GM21526 (cell line): ENCODE measurements around the gene RAI1.

Experiments
- ATAC-seq: cut with Tn5 transposase; IDR thresholded peaks from one replicate; pipeline ENCODE4 v1.9.1; 2021; ENCODE audit warnings: moderate library complexity; ENCODE audit not compliant: unreplicated experiment, low FRiP score

Gene RAI1

GRCh38 chr17:17713839-17714238, 32.6 kb downstream of the RAI1 start:
- no peak for ATAC-seq

- no peak for ATAC-seq
Measured at GRCh38 chr17:17714261-17714866, 33.1 kb downstream of the RAI1 start.

- no peak for ATAC-seq
Measured at GRCh38 chr17:17714879-17715278, 33.6 kb downstream of the RAI1 start.

DNA sequence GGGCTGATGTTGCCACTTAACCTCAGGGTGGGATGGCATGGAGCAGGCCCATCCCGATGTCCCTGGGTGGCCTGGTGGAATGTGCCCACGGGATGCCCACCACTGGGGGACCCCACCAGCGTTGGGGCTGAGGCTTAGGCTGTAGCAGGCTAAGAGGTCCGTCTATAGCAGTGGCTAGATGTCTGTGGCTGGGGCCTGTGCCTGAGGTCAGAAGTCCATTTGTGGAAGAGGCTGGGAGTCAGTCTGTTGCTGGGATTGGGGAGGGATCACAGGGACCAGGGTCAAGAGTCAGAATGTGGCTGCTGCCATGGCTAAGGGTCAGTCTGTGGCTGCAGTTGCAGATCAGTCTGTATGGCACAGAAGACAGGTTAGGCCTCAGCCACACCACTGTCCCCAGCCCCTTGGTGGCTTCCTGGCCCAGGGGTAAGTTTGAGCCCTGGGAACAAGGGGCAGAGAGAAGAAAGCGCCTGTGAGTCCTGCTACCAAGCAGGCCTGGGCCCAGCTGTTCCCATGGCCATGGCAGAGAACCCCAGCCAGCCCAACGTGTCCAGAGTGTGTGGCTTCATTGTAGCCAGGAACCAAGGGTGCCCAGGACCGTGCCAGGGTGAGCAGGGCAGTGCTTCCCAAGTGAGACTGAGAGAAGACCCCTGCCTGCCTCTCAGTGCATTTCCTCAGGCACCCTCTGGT, 35.7 kb downstream of the RAI1 start:
- no peak for ATAC-seq

DNA sequence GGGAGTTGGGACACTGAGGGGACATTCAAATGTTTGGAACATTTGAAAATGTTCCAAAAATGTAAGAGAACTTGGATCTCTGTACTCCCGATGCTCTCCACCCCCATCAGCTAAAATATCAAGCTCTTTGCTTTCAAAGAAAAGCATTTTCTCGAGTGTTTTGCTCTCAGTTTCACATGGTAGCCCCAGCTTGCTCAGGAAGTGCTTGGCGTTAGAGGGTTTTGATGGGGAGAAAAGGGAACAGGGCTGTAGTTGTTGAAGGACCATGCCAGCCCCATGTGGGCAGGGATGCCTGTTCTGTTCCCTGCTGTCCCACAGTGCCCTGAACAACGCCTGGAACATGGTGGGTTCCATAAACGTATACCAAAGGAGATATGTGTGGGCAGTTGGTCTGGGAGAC, 37.0 kb downstream of the RAI1 start:
- ATAC-seq = no peak

DNA sequence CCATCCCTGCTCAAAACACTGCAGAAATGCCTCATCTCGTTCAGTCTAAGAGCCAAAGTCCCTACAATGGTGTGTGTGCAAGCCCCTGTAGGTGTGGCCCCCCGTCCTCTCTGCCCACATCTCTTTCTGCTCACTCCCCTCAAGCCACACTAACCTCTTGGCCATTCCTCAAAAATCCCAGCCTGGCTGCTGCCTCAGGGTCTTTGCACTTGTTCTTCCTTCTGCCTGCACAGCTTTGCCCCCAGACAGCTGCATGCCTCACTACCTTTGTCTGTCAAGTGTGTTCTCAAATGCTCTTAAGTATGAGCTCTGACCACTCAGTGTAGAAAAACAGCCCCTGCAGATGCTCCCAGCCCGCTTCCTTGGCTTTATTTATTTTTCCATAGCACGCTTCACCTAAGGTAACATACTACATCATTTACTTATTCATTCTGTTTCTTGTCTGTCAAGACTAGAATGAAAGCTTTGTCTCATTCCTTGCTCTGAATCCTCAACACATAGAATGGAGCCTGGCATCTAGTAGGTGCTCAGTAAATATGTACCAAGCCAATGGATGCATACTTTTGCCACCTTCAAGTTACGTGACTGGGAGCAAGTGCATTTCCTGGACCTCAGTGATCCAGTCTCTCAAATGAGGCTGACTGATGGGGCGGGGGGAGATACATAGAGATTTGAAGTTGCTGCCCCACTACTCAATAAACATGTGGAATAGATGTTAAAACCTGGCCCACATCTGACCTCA, 38.1 kb downstream of the RAI1 start:
- no peak for ATAC-seq

GRCh38 chr17:17719966-17720543, 38.8 kb downstream of the RAI1 start:
- ATAC-seq = no peak

GRCh38 chr17:17721140-17721668, 39.9 kb downstream of the RAI1 start:
- ATAC-seq = no peak

DNA sequence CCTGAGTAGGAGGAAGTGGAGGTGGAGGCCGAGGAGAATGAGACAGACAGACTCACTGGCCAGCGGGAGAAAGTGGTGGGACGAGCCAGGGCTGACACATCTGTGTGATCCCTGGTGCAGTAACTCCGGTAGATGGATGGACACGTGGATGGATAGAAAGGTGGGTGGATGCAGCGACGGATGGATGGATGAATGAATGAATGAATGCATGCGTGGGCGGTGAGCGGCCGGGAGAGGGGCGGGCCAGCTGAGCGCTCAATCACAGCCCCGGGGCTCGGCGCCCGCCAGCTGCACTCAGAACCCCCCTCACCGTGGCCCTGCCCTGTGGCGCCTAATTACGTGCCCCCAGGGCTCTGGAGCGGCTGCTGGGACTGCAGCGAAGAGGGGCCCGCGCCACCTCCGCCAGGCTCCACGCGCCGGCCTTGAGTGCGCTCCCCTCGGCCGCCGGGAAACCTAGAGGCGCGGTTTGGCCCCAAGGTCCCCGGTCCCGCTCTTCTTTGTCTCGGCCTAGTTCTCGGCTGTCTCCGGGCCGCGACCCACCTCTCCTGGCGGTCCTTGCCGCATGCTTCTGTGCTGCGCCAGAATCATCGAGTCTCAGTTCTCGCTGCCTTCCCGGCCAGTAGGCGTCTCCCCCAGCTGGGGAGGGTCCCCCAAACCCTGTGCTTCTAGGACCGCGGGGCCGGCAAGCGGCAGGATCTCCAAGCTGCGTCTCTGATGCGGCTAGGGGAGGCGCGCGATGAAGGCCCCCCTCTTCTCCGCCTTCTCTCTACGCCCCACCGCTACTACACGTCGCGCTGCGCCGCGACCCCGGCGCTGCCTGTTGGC, 41.0 kb downstream of the RAI1 start:
- ATAC-seq = no peak

- no peak for ATAC-seq
Measured at GRCh38 chr17:17722906-17723353, 41.7 kb downstream of the RAI1 start.

DNA sequence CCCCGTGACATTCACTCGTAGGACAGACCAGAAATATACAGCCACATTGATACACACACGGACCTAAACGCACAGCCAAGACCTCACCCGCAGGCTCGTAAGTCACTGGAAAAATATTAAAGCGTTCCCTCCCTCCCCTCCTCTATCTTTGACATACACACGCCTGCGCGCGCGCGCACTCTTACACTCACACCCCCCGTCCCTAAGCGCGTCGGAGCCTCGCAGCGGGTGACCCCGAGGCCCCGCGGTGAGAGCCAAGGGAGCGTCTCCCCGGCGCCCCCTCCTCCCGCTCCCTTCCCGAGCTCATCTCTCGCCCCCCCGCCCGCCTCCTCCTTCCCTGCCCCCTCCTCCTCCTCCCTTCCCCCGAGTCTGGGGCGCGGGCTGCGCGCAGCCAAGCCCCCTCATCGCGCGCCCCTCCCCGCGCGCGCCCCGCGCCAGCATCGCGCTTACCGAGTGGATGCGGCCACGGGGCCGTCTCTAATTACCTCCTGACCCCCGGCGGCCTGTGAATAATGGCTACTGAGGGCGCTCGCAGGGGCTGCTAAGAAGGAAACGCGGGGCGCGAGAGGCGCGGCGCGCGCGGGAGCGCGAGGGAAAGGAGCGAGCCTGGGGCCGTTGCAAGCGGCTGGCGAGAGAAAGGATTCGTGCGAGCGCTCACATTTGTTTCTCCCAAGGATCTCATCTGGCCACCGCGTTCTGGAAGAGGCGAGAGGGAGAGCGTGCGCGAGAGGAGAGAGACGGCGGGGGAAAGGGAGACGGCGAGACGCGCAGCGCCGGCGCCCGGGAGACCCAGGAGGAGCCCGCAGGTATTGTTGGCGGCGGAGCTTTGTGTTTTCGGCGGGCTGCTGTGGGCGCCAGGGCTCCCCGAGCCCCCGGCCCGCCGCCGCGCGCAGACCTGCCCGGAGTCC, 42.4 kb downstream of the RAI1 start:
- no peak for ATAC-seq

GRCh38 chr17:17724307-17725010, 43.2 kb downstream of the RAI1 start:
- no peak for ATAC-seq

GRCh38 chr17:17725011-17725751, 43.9 kb downstream of the RAI1 start:
- no peak for ATAC-seq

- no peak for ATAC-seq
Measured at GRCh38 chr17:17725752-17726457, 44.6 kb downstream of the RAI1 start.

- ATAC-seq = no peak
Measured at GRCh38 chr17:17726458-17727060, 45.3 kb downstream of the RAI1 start.

DNA sequence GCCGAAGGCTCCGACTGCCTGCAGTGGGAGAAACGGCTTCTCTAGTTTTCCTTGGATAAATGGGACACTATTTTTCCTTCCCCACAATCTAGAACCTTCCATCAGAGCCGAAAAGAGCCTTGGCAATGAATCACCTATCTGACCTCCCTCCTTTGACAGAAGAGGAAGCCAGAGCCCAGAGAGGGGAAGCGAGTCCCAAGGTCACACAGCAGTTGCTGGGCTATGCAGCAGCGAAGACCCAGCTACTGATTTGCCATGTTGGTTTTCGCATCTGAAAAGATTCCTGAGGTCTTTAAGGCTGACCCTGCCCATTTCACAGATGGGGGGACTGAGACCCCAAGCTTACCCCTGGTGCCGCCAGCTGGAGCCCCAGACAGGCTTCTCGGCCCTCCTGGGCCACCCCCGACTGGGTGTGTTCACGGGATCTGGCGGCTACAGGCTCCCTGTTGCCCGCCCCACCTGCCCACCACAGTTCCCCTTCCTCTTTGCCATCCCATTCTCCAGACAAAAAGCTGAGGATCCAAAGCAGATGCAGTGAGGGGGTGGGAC, 45.9 kb downstream of the RAI1 start:
- ATAC-seq = no peak

GRCh38 chr17:17728146-17728545, 46.9 kb downstream of the RAI1 start:
- no peak for ATAC-seq
